Activated CD8-positive, alpha-beta memory T cell treated with anti-CD3 and anti-CD28 coated beads, Interleukin-2, amount 50 U/mL, for 1 hour (primary cell): Measurements from ENCODE around the gene CREB3L2.
"Not testable (repeated sequence)": the region's sequence is repeated elsewhere in the genome, so short reads cannot be mapped to it uniquely, and the experiment has no call there.

ENCODE experiments used
- DNase-seq: peaks from one replicate; pipeline ENCODE4 v3.0.0-alpha.2; 2020; ENCODE audit errors: extremely low read depth

The CREB3L2 gene, protein sequence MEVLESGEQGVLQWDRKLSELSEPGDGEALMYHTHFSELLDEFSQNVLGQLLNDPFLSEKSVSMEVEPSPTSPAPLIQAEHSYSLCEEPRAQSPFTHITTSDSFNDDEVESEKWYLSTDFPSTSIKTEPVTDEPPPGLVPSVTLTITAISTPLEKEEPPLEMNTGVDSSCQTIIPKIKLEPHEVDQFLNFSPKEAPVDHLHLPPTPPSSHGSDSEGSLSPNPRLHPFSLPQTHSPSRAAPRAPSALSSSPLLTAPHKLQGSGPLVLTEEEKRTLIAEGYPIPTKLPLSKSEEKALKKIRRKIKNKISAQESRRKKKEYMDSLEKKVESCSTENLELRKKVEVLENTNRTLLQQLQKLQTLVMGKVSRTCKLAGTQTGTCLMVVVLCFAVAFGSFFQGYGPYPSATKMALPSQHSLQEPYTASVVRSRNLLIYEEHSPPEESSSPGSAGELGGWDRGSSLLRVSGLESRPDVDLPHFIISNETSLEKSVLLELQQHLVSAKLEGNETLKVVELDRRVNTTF

DNA sequence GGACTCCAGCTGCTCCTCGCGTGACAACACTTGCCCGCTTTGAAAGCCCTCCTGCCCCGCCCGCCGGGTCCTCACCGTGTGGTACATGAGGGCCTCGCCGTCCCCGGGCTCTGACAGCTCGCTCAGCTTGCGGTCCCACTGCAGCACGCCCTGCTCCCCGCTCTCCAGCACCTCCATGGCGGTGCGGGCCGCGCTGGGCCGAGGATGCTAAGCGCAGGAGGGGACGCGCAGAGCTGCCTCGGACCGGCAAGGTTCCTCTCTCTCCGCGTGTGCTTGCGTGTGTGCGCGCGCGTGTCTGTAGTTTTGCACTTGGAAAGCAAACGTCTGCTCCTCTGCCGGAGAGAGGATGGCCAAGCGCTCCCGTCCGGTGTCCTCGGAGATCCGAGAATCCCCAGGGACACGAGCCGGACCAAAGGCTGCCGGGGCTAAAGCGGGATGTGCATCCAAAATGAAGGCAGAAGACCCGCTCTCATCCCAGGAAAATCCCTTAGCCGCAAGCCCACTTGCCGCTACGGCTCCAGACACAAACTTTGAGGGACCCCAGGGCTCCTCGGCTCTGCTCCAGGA is at the start of gene CREB3L2:
Gene CREB3L2, minus strand, starts transcription at position 558 of the 567 bp plus-strand sequence. Its CDS starts 381 bp downstream, at position 177.
- peak; percentile 13 for DNase-seq

DNA sequence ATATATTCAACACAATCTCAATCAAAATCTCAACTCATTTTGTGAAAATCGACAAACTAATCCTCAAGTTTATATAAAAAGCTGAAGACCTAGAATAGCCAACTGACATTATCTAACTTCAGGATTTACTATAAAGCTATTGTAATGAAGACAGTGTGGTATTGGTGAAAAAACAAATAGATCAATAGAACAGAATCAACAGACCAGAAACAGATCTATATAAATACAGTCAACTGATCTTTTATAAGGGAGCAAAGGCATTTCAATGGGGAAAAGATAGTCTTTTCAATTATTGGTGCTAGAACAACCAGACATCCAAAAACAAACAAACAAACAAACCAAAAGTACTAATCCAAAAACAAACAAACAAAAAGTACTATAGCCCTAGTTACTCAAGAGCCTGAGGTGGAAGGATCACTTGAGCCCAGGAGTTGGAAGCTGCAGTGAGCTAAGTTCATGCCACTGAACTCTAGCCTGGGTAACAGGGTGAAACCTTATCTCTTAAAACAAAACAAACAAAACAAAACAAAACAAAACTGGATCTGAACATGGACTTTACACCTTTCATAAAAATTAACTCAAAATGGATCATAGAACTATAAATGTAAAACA is 47.7 kb upstream of the CREB3L2 start:
- no peak for DNase-seq

DNA sequence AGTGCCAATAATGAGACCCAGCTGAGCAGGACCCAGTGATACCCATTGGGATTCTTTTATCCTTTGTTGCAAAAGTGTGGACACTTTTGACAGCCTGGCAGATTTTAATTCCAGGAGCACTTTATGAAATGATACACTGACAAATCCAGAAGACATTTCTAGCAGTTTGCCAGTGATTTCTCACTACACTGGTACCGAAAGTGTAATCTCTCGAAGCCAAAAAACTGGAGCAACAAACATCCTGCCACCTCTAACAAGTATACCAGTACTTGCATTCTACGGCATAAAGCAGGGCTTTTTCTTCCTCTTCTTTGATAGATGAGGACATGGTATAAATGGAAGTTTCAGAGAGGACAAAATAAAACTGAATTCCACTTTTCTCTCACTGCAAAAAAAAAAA is 46.0 kb upstream of the CREB3L2 start:
- no peak for DNase-seq

DNA sequence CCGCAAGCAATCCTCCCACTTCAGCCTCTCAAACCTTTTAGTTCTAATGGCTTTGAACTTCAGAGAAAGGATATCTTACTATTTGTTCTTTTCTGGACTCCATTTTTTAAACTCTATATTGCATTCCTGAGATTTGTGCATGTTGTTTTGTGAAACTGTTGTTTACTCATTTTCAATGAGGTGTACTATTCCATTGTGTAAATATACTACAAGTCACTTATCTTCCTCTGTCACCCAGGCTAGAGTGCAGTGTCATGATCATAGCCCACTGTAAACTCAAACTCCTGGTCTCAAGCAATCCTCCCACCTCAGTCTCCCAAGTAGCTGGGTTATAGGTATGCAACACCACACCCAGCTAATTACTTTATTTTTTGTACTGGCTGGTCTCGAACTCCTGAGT is 43.0 kb upstream of the CREB3L2 start:
- no peak for DNase-seq

DNA sequence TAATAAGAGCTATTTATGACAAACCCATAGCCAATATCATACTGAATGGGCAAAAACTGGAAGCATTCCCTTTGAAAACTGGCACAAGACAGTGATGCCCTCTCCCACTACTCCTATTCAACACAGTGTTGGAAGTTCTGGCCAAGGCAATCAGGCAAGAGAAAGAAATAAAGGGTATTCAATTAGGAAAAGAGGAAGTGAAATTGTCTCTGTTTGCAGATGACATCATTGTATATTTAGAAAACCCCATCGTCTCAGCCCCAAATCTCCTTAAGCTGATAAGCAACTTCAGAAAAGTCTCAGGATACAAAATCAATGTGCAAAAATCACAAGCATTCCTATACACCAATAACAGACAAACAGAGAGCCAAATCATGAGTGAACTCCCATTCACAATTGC is 38.2 kb upstream of the CREB3L2 start:
- not testable (repeated sequence) for DNase-seq

DNA sequence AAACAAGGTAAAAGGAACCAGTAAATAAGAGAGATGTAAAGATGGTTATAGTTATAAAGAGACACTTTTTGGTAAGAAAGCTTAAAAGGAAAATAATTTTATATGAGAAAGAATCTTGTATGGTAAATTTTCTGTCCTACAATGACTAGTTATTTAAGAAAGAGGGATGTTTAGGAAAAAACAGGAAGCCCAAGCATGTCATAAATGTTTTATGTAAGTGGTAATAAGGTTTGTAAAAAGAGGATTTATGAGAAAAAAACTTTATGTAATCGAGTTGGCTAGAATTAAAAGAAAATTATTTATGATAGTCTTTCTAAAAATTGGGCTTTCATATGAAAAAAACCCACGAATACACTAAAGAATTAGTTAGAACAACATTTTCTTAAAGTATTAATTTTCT is 34.2 kb upstream of the CREB3L2 start:
- DNase-seq, result no peak

DNA sequence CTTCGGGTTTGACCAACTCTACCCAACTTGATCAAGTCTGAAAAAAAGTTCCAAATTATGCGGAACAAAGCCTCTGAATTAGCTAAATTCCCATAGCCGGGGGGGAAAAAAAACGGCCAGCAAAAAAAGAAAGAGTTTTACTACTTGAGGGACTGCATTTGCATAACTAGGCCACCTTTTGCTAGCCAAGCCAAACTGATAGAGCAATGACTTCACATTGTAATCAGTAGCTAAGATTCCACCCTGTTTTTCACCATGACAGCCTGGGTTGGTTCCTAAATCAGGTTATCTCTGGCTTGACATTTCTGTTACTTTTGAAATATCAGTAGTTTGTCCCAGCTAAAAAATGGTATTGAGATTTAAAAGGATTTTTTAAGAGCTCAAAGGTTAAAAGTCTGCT is 31.4 kb upstream of the CREB3L2 start:
- DNase-seq, result no peak

DNA sequence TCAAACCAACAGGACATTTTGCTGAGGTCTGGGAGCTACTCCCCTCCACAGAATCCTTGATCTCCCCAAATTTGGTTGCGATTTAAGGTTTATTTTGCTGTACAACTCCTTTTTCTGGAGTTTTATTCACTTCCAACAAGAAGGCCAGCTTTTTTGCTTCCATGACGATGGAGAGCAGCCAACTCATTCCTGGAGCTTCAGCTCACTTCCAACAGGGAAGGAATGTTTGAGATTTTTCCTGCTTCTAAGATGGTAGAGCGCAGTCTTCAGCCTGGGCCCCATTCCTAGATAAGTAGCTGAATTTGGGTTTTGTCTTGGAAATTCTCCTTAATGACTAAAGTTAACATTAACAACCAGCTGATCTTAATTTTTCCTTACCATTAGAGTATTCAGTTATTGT is 30.9 kb upstream of the CREB3L2 start:
- no peak for DNase-seq

DNA sequence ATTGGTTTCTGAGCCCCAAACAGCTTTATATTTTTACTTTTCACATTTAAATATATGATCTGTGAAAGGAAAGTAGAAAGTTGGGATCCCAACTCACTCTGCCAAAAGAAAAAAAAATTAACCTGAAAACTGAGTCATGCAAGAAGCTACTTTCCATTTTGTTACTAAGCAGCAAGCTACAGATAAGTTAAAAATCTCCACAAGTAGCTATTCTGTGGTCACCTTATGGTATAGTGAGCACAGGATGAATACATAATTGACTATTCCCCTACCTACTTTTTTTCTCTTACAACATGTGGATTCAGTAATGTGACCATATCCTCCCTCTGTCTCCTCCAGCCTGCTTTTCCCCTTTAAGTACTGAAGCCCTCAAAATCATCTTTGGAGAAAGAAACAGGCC is 30.3 kb upstream of the CREB3L2 start:
- DNase-seq, result no peak

DNA sequence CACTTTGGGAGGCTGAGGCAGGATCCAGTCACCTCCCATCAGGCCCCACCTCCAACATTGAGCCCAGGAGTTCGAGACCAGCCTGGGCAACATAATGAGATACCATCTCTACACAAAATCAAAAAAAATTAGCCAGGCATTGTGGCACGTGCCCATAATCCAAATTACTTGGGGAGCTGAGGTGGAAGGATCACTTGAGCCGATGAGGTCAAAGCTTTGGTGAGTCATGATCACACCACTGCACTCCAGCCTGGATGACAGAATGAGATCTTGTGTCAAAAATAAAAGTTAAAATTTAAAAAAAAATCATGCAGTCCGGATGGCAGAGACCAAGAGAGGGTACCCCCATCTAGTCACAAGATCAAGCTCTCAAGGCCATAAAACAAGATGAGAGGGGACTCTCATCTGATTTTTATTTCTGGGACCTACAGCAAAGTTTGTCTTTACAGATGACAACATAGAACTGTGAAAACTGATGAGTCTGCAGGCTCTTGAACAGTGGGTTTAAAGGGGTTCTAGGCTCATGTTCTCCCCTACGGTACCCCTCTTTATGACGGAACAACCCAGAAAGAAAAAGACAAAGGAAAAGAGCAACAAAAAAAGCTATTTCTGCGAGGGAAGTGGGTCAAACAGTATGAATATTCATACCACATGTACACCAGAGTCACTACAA is 28.9 kb upstream of the CREB3L2 start:
- DNase-seq, result no peak

DNA sequence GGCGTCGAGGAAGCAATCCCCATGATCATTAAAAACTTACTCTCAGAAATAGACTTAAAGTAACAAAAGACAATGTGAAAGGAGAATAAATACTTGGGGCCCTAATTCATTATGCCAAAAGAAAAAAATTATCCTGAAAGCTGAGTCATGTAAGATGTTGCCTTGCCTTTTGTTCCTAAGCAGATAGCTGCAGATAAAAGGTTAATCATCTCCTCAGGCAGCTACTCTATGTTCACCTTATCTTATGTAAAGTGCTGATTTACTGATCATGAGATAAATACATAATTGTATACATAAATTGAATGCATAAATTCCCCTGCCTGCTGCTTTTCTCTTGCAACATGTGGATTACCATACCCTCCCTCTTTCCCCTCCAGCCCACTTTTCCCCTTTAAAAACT is 28.1 kb upstream of the CREB3L2 start:
- no peak for DNase-seq

DNA sequence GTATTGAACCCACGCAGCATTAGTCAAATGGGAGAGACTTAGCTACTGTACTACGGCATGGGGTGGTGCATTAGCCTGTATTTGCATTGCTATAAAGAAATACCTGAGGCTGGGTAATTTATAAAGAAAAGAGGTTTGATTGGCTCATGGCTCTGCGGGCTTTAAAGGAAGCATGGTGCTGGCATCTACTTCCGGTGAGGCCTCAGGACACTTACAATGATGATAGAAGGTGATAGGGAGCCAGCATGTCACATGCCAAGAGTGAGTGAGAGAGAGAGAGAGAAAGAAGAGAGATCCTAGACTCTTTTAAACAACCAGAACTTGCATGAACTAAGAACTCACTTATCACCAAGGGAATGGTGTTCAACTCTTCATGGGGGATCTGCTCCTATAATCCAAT is 27.2 kb upstream of the CREB3L2 start:
- no peak for DNase-seq

DNA sequence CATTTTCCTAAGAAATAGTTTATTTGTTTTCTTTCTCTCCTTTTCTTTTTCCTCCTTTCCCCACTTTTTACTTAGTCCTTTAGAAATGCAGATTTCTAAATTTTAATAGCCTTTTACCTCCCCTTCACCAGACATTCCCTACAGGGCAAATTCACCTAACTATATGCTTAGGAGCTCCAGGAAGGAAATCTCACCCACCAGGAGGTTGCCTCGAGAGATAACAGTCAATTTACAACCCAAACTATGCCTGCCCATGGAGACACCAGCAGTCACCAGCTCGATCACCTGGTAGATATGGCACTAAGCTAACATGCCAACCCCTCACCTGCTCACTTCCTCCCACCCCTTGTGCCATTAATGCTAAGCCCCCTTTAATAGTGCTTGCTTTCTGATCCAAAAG is 25.2 kb upstream of the CREB3L2 start:
- no peak for DNase-seq

DNA sequence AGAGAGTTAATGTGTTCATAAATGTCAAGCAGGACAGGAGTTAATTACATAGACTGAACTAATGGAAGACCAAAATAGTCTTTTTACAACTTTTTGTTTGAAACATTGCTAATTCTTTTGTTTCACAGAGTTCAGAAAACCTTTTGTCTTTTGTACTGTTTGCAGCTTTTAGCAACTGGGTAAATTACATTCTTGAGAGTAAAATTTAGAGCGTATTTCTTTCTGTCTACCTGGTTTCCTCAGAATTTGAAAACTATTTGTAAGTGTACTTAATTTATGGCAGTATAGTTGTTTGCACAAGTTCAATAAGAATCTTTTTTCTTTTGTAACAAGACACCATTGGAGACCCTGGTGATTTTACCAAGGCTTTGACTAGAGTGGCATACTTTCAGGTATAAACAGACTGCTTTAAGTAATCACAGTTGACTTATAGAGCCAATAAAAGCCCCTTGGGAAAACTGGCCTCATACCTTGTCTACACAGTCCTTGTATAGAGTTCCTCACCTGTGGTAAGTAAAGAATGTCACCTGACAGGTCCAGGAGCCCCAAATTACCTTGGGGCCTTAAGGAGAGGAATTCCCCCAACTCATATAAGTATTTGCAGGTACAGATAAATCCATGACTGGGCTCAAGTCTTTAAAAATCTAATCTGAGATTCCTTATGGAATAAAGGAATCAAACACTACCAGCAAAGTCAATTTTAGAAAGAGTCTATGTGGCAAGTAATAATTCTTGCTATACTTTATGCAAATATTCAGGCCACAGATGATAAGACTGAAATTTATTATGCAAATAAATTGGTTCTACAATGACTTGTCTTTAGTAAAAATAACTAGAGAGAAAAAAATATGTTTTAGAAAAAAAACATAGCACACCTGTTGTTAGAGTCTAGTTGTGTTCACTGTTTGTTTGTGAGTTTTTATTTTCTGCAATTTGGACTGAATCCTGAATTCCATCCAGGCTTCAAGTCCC is 23.6 kb upstream of the CREB3L2 start:
- no peak for DNase-seq

DNA sequence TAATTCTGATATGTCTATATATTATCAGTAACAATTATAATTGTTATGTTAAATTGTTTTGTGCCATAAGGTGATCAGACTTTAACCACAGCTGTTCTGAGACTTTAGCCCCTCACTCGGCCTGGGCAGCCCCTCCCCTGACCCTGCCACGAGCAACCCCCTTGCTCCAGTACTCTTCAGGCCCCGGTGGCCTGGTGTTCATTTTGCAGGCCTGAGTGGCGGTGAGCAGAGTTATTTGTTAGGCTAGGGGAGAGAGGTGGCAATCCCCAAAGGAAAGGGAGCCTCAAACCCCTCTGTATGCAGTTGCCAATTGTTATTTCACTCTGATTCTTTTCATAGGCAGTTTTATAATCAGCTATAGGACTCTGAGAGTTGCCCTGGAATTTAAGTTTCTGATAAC is 22.9 kb upstream of the CREB3L2 start:
- no peak for DNase-seq

DNA sequence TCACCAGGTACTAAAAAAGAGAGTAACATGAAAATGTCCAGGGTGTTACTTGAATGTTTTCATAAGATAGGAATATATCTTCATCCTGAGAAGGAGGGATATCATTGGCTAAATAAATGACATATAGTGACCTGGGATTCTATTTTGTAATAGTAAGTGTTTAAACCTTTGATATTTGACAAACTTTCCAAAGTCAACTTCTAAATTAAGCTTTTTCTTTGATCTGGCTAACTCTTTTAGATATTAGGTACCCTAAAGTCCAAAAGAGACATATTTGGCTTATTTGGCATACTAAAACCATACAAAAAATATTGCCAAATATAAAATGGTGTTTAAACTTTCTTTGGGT is 22.4 kb upstream of the CREB3L2 start:
- DNase-seq, result no peak

DNA sequence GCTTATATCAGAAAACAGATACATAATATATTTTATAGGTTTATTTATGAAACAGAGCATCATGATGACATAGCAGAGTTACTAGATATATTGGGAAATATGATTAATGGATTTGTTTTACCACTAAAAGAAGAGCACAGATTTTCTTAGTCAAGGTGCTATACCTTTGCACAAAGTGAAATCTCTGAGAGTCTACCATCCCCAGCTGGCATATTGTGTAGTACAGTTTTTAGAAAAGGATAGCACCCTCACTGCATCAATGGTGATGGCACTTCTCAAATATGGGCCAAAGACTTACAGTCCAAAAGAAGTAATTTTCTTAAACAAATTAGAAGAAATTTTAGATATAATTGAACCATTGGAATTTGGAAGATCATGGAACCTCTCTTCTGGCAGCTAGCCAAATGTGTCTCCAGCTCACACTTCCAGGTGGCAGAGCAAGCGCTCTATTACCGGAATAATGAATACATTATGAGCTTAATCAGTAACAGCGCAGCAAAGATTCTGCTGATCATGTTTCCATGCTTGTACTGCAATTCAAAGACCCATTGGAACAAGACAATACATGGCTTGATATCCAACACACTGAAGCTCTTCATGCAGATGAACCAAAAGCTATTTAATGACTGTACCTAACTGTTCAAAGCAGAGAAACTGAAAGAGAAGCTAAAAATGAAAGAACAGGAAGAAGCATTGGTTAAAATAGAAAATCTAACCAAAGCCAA is 21.9 kb upstream of the CREB3L2 start:
- no peak for DNase-seq

DNA sequence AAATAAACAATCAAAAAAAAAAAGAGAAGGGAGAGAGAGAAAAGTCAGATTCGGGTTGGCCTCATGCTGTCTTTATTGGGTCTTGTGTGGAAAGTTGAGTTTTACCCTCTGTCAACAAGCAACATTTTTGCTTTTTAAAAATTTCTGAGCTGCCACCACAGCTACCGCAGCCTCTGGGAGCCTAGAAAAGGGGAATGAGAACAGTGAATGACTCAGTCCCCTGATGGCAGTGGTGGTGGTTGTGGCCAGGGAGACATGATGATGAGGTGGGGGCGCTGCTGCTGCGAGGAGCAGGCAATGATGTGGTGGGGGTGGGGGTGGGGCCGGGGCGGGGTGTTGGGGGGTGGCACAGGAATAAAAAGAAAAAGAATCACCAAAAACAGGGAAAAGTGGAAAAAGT is 20.0 kb upstream of the CREB3L2 start:
- no peak for DNase-seq

DNA sequence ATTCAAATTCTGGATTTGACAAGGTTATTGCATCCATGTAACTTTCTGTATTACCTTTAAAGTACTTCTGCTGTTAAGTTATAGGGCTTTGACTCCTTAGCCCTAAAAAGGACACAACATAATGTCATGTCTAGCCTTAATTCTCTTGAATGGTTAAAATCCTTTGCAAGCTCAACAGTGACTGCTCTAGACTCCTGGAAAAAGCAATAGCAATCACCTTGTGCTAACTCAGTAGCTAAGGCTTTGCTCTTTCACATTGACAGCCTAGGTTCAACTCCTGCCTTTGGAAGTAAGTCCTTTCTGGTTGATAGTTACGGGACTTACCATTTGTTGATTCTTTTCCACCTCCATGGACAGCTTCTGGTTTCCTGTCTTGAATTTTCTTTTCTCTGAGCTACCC is 16.1 kb upstream of the CREB3L2 start:
- DNase-seq, result no peak

DNA sequence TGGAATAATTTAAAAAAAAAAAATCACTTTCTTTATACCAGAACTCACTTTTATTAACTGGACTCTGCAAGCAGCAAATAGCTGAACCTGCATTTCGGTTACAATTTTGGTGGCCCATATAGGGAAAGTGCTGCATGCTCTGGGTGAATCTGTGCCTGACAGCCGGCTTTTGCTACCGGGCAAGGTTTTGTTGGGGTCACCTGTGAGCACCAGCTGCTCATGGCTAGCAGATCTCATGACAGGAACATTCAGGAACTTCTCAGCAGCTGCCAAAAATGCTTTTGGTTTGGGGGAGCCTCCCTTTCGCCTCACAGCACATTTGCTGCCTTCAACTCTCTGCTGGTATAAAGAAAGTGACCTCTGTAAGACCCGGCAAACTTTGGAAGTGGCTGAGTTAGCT is 13.2 kb upstream of the CREB3L2 start:
- no peak for DNase-seq

DNA sequence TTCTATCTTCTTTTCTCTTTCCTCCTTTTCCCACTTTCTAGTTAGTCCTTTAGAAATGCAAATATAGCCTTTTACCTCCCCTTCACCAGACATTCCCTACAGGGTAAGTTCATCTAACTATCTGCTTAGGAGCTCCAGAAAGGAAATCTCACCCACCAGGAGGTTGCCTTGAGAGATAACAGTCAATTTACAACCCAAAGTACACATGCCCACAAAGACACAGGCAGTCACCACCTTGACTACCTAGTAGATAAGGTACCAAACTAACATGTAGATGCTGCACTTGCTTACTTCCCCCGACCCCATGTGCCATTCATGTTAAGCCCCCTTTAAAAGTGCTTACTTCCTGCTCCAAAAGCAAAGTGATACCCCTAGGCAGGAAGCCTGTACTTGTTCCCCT is 12.8 kb upstream of the CREB3L2 start:
- no peak for DNase-seq
